Dedifferentiated amniotic fluid mesenchymal stem cell (primary cell): ENCODE measurements around the gene MAGOHB.

ENCODE experiments used
- DNase-seq: peaks from one replicate; pipeline ENCODE4 v3.0.0-alpha.2; 2016; ENCODE audit errors: extremely low spot score

The MAGOHB gene

DNA sequence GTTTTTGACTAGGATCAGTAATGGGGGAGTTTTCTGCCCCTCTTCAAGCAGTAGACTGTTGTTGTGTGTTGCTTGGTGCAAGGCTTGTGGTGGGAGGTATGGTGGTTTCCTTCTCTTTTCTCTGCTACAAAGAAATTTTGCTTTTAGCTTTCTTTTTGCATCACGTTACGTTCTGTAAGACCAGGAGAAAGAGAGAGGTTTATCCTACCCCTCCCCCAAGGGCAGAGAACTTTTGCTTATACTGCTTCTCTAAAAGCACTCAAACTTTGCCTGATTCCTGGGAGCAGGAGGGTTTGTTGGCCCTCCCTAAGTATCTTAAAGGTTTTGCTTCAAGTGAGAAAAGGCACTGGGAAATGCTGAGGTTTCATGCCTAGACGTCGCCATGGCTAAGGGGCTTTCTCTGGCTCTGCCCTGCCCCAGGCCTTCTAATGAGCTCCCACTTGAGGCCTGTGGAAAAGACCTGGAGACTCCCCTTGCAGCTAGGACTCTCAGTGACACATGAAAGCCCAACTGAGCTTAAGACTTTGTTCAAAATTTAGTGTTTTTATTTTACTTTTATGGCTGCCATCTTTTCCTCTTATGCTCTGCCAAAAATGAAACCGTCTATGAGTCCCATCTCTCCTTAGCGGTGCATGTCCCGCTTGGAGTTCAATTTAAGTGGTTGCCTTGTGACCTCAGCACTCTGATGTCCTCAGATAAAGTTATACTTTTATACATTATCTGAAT, 58.5 kb downstream of the MAGOHB start:
- no peak for DNase-seq

DNA sequence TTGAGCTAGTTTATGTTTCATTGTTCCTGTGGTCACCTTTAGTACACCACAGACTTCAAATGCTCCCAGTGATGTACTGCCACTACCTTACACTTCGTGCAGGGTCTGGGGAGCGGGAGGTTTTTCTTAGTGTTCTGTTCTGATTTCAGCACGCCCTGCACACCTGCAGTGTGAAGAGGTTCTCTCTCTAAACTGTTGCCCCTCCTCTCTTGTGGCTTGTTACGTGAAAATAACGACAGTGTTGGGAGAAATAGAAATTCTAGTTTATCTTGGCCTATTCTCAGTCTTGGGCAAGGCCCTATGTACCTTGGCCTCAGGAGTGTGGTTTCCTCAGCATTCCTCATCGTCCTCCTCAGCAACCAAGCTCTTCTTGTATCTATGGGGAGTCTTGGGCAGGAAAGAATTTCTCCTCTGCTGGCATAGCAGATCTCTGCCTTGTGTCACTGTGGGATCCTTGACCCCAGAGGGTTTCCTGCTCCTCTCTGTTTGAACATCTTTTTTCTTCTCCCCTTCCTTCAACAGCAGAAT, 59.1 kb downstream of the MAGOHB start:
- no peak for DNase-seq
